Natural killer cell (primary cell): Measurements from ENCODE around the gene UBQLNL. TPM values are rescaled to one million over a fixed set of nuclear protein-coding genes. Genes with fewer than 3 reads are reported as not detected.

Experiments
- ATAC-seq, 3 donors: fragments of 150-1000 bp in 2 of 3; fragments of 200-7000 bp in 1 of 3; cut with Tn5 transposase; 1 replicate in 1 of 3; 2 replicates in 2 of 3; pipeline ENCODE4 v1.10.0; 2021; ENCODE audit warnings: mild to moderate bottlenecking in 2 of 3, moderate library complexity in 2 of 3
- DNase-seq, 2 donors: peaks; one replicate each; pipeline versions ENCODE4 v3.0.0 to v3.0.0-alpha.2; 2013 to 2021; ENCODE audit warnings: mixed read lengths in 1 of 2
- H3K27ac ChIP-seq: one replicate; pipeline ENCODE4 v1.5.1; 2013; ENCODE audit warnings: mild to moderate bottlenecking, low read length
- H3K27me3 ChIP-seq: one replicate; pipeline ENCODE4 v1.6.1; 2013; ENCODE audit warnings: low read length; ENCODE audit not compliant: control insufficient read depth, insufficient read depth
- H3K36me3 ChIP-seq: one replicate; pipeline ENCODE4 v1.6.1; 2013; ENCODE audit warnings: low read length; ENCODE audit not compliant: control insufficient read depth, insufficient read depth
- H3K4me1 ChIP-seq: one replicate; pipeline ENCODE4 v1.6.1; 2013; ENCODE audit warnings: low read length; ENCODE audit not compliant: control insufficient read depth, insufficient read depth
- H3K4me3 ChIP-seq: one replicate; pipeline ENCODE4 v1.5.1; 2013; ENCODE audit warnings: low read length
- H3K9me3 ChIP-seq: one replicate; pipeline ENCODE4 v1.6.1; 2013; ENCODE audit warnings: low read length; ENCODE audit not compliant: control insufficient read depth, insufficient read depth
- H3K27ac Mint-ChIP-seq, 2 donors: one replicate each; pipeline ENCODE4 v1.8.0; 2022; ENCODE audit warnings: mild to moderate bottlenecking in 2 of 2, mixed read lengths in 2 of 2, moderate library complexity in 1 of 2
- H3K27me3 Mint-ChIP-seq, 2 donors: one replicate each; pipeline ENCODE4 v1.8.0; 2022; ENCODE audit warnings: low read depth in 2 of 2, mixed read lengths in 2 of 2
- H3K36me3 Mint-ChIP-seq: one replicate; pipeline ENCODE4 v1.8.0; 2022; ENCODE audit warnings: mixed read lengths
- H3K4me1 Mint-ChIP-seq, 2 donors: one replicate each; pipeline ENCODE4 v1.8.0; 2022; ENCODE audit warnings: mixed read lengths in 2 of 2
- H3K4me3 Mint-ChIP-seq: one replicate; pipeline ENCODE4 v1.8.0; 2022; ENCODE audit warnings: mild to moderate bottlenecking, moderate library complexity, mixed read lengths
- H3K9me3 Mint-ChIP-seq, 2 donors: one replicate each; pipeline ENCODE4 v1.8.0; 2022; ENCODE audit warnings: mixed read lengths in 2 of 2
- CTCF ChIP-seq: fragments of 200-600 bp; IDR thresholded peaks from one replicate; pipeline ENCODE4 v1.8.0; 2022; ENCODE audit warnings: antibody characterized with exemption
- WGBS: methylation state at CpG from one replicate; pipeline ENCODE4 v1.1.7; 2013; ENCODE audit warnings: missing lambda C conversion rate; ENCODE audit not compliant: insufficient coverage; 5-methylcytosine and 5-hydroxymethylcytosine counted together
- intact Hi-C: fragments of 100-400 bp; cut with micrococcal nuclease; formaldehyde crosslinking; loops from one replicate; pipeline ENCODE4 v1.14.2; 2022
- total RNA-seq, 4 donors: library from RNA; stranded (reverse); fragments of 120-200 nt in 1 of 4; gene quantifications; one replicate each; pipeline versions ENCODE4 v1.2.3 to v1.2.4, GENCODE V29; 2013 to 2022

The UBQLNL gene
- total RNA-seq, 3 donors from 2014 or later (not counting 1 experiment from before 2014, with no cell fraction given): 0.61 to 1.3 TPM; not detected in 1

- no peaks in the 10 kb centered on the region for H3K27me3 ChIP-seq
- H3K4me1 ChIP-seq: no peaks in the 10 kb centered on the region
- no peak for TF ChIP-seq CTCF
- Mint-ChIP-seq H3K27me3 (peaks cover 6 to 22% of the 10 kb centered on the region in 2 donors), H3K4me1 (no peaks in the 10 kb centered on the region), H3K9me3 (no peaks in the 10 kb centered on the region), H3K36me3 (no peaks in the 10 kb centered on the region), H3K4me3 (no peak overlapping the region), H3K27ac (no peak overlapping the region)
- intact Hi-C loops: no loop called here
- no peak overlapping the region for H3K27ac ChIP-seq
- WGBS: 86% methylated on average over 6 of the region's 6 CpGs
- no peaks in the 10 kb centered on the region for H3K9me3 ChIP-seq
- no peaks in the 10 kb centered on the region for H3K36me3 ChIP-seq
- DNase-seq (no peak), ATAC-seq (no peak)
- H3K4me3 ChIP-seq: no peak overlapping the region
These were observed 16.1 kb downstream of the UBQLNL start for GRCh38 chr11:5500393-5500801.

- no peaks in the 10 kb centered on the region for H3K4me1 ChIP-seq
- H3K36me3 Mint-ChIP-seq: no peaks in the 10 kb centered on the region
These were observed 16.8 kb downstream of the UBQLNL start for GRCh38 chr11:5499671-5500070.

GRCh38 chr11:5489576-5490357 lies 26.7 kb downstream of the UBQLNL start:
- Histone ChIP-seq H3K27ac (no peak overlapping the region), H3K4me3 (no peak overlapping the region), H3K36me3 (no peaks in the 10 kb centered on the region), H3K27me3 (no peaks in the 10 kb centered on the region), H3K4me1 (no peaks in the 10 kb centered on the region), H3K9me3 (no peaks in the 10 kb centered on the region)
- intact Hi-C loops: no loop called here
- Mint-ChIP-seq H3K4me3 (no peak overlapping the region), H3K4me1 (no peaks in the 10 kb centered on the region), H3K27ac (no peak overlapping the region), H3K9me3 (no peaks in the 10 kb centered on the region), H3K36me3 (no peaks in the 10 kb centered on the region), H3K27me3 (peaks cover 6 to 7% of the 10 kb centered on the region in 2 donors)
- 64% methylated on average over 4 of the region's 5 CpGs for WGBS
- ATAC-seq (no peak), DNase-seq (no peak)
- TF ChIP-seq CTCF: no peak

More at GRCh38 chr11:5499671-5500070, 16.8 kb downstream of the UBQLNL start:
- no peak for TF ChIP-seq CTCF
- H3K9me3 ChIP-seq: no peaks in the 10 kb centered on the region
- ATAC-seq: no peak
- DNase-seq: no peak
- no peak overlapping the region for H3K27ac ChIP-seq
- no peak overlapping the region for H3K4me3 Mint-ChIP-seq
- H3K27ac Mint-ChIP-seq: no peak overlapping the region
- no peak overlapping the region for H3K4me3 ChIP-seq
- no peaks in the 10 kb centered on the region for H3K9me3 Mint-ChIP-seq
- WGBS: 96% methylated on average over 2 of the region's 2 CpGs
- H3K4me1 Mint-ChIP-seq: no peaks in the 10 kb centered on the region
- H3K27me3 Mint-ChIP-seq: peaks cover 6 to 17% of the 10 kb centered on the region in 2 donors
- H3K36me3 ChIP-seq: no peaks in the 10 kb centered on the region
- intact Hi-C loops: no loop called here
- H3K27me3 ChIP-seq: no peaks in the 10 kb centered on the region
